H1 (cell line): ENCODE data around the gene ADNP2. TPM values are rescaled to one million over a fixed set of nuclear protein-coding genes. Genes with fewer than 3 reads are reported as not detected.

Experiments
- CHD7 ChIP-seq: fragments of 300-600 bp; sonication (generic); IDR thresholded peaks from 2 replicates; pipeline ENCODE4 v1.7.1; 2012; ENCODE audit warnings: low read length, moderate library complexity, mild to moderate bottlenecking, inconsistent platforms; ENCODE audit not compliant: insufficient replicate concordance
- EP300 ChIP-seq, 2 experiments: IDR thresholded peaks; 1 replicate in 1 of 2; 2 replicates in 1 of 2; pipeline ENCODE4 v1.6.1; 2011 to 2012; ENCODE audit warnings: low read depth in 2 of 2, low read length in 2 of 2, mild to moderate bottlenecking in 2 of 2, borderline replicate concordance in 1 of 2, inconsistent platforms in 1 of 2, moderate library complexity in 1 of 2
- HDAC2 ChIP-seq, 2 experiments: fragments of 300-600 bp in 1 of 2; sonication (generic) in 1 of 2; IDR thresholded peaks; 2 replicates each; pipeline ENCODE4 v1.6.1; 2011 to 2012; ENCODE audit warnings: low read depth in 2 of 2, low read length in 2 of 2, mild to moderate bottlenecking in 2 of 2, moderate library complexity in 2 of 2, borderline replicate concordance in 1 of 2, inconsistent platforms in 1 of 2
- RAD21 ChIP-seq, 2 experiments: IDR thresholded peaks in 1 of 2; conservative IDR thresholded peaks in 1 of 2; 2 replicates each; pipeline ENCODE4 v1.6.1; 2011; ENCODE audit warnings: low read depth in 2 of 2, low read length in 2 of 2, improper control_type of control experiment in 1 of 2, inconsistent platforms in 1 of 2, mild to moderate bottlenecking in 1 of 2, moderate library complexity in 1 of 2
- SP1 ChIP-seq: IDR thresholded peaks from 2 replicates; pipeline ENCODE4 v1.6.1; 2011; ENCODE audit warnings: low read depth, low read length
- SP2 ChIP-seq: IDR thresholded peaks from 2 replicates; pipeline ENCODE4 v1.6.1; 2012; ENCODE audit warnings: mild to moderate bottlenecking, low read length, inconsistent platforms
- polyA plus RNA-seq, 7 experiments: library from polyadenylated mRNA; depleted of rRNA in 3 of 7; stranded (reverse) in 5 of 7; unstranded in 2 of 7; fragments of >200 nt in 5 of 7; fragments of 200-250 nt in 2 of 7; gene quantifications; 1 replicate in 5 of 7; 2 replicates in 1 of 7; 4 replicates in 1 of 7; pipeline versions ENCODE4 v1.2.1 to v1.2.3, GENCODE V29; 2011 to 2013; ENCODE audit warnings: missing spikeins in 2 of 7, mixed read lengths in 2 of 7
- total RNA-seq: library from RNA; stranded (reverse); fragmentation: NEBNext Ultra II Directional; extraction: Animal tissue kit (Norgen Biotek cat#: 25700); gene quantifications from 2 replicates; pipeline ENCODE4 v1.2.1, GENCODE V29; 2021

The ADNP2 gene
- total and polyA plus RNA-seq, 2 of the 8 experiments (the other 6 are each of a cell fraction or from before 2014, with no cell fraction given) = 25.1 to 61.6 TPM

DNA sequence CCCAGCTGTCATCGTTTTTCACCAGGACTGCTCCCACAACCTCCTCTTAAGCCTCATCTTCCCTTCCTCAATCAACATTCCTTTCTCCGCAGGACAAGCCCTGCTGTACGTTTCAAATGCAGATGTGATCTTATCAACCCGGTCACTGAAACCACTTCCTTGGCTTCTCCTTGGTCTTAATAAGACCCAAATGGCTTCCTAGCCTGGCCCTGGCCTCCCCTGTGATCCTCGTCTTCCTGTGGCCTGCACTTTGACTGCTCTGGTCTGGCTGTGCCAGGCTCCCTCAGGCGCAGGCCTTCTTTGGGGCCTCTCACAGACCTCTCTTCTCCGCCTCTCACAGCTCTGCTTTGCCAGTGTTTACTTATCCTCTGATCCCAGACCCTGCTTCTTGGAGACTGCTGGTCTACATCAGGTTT, 4.7 kb upstream of the ADNP2 start (continued):
- TF ChIP-seq CHD7 (no peak), SP2 (no peak), RAD21 (IDR thresholded peaks at IDR 0.05 in 1 of 2, conservative IDR thresholded peaks at IDR 0.05 in 1 of 2; ENCODE audit: low read depth in 2 of 2, low read length in 2 of 2) (0 out of 4 replicates have a peak, but pooled peaks of 1 of the 2 experiments have one; percentile 4), EP300 (IDR thresholded peaks at IDR 0.05; ENCODE audit: borderline replicate concordance in 1 of 2, low read depth in 2 of 2, low read length in 2 of 2) (no peak), HDAC2 (IDR thresholded peaks at IDR 0.05; ENCODE audit: borderline replicate concordance in 1 of 2, low read depth in 2 of 2, low read length in 2 of 2) (peak; percentile 25 to 47; a peak in 1 of 4 replicates), SP1 (0 out of 2 replicates have a peak, but pooled peaks have one; percentile 63)
